ENCODE measurements around the gene TAS2R1.

TAS2R1 gene

DNA sequence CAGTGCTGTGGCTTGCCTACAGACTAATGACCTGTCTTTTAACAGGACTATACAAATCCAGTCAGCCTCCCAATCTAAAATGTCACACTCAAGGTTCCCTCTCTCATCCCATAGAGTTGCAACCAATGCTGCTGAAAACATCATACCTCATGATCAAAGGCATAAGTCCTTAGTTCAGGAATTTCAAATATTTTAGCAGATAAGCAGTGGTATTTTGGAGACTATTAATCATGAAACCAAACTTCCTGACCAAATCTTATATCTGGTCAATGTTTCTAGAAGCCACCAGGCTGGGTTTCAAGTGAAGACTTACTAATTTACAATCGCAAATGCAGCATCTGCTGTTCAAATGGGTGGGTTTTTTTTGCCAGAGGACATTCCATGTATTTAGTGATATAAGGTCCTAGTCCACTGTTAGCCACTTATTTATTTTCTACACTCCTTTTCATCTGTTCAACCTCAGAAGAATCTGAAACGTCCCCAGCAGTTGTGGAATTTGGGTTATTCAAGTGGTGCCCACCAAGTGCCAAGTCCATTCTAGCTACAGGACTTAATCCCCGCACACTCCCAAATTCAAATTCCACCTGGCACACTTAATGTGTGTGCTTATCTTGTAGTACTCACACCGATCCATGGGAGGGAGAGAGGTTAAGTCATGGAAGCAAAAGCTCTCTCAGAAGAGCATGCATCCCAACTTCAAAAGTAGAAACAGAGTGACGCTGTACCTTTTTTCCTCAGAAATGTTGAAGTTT, 5.8 kb downstream of the TAS2R1 start:
- TF ChIP-seq TEAD4 (IDR thresholded peaks at IDR 0.05): no peak
- TF ChIP-seq YY1 (IDR thresholded peaks at IDR 0.05; ENCODE audit: low read depth): no peak
- no peak for TF ChIP-seq MAX (IDR thresholded peaks at IDR 0.05)
- TF ChIP-seq TCF12 (IDR thresholded peaks at IDR 0.05; ENCODE audit: low read depth): no peak
- TF ChIP-seq EGR1 (IDR thresholded peaks at IDR 0.05): no peak
- no peak for TF ChIP-seq TAF1 (IDR thresholded peaks at IDR 0.05; ENCODE audit: low read depth)
- TF ChIP-seq REST (IDR thresholded peaks at IDR 0.05; ENCODE audit: low read depth): no peak
- no peak for TF ChIP-seq CEBPB (IDR thresholded peaks at IDR 0.05)
- TF ChIP-seq, protein P1, sequence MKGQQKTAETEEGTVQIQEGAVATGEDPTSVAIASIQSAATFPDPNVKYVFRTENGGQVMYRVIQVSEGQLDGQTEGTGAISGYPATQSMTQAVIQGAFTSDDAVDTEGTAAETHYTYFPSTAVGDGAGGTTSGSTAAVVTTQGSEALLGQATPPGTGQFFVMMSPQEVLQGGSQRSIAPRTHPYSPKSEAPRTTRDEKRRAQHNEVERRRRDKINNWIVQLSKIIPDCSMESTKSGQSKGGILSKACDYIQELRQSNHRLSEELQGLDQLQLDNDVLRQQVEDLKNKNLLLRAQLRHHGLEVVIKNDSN (IDR thresholded peaks at IDR 0.05): no peak
- TF ChIP-seq EP300 (IDR thresholded peaks at IDR 0.05; ENCODE audit: borderline replicate concordance): no peak
- no peak for TF ChIP-seq CREB1 (IDR thresholded peaks at IDR 0.05; ENCODE audit: low read depth)
- no peak for TF ChIP-seq ZBTB7A (IDR thresholded peaks at IDR 0.05; ENCODE audit: low read depth)
- no peak for TF ChIP-seq RAD21 (IDR thresholded peaks at IDR 0.05; ENCODE audit: low read depth)
- no peak for TF ChIP-seq FOXM1 (IDR thresholded peaks at IDR 0.05; ENCODE audit: borderline replicate concordance, low read depth)
- no peak for TF ChIP-seq NFIC (IDR thresholded peaks at IDR 0.05)

GRCh38 chr5:9623661-9624060, 6.5 kb downstream of the TAS2R1 start:
- no peak for TF ChIP-seq RAD21 (IDR thresholded peaks at IDR 0.05; ENCODE audit: low read depth)
- no peak for TF ChIP-seq TAF1 (IDR thresholded peaks at IDR 0.05; ENCODE audit: low read depth)
- no peak for TF ChIP-seq TCF12 (IDR thresholded peaks at IDR 0.05; ENCODE audit: low read depth)

DNA sequence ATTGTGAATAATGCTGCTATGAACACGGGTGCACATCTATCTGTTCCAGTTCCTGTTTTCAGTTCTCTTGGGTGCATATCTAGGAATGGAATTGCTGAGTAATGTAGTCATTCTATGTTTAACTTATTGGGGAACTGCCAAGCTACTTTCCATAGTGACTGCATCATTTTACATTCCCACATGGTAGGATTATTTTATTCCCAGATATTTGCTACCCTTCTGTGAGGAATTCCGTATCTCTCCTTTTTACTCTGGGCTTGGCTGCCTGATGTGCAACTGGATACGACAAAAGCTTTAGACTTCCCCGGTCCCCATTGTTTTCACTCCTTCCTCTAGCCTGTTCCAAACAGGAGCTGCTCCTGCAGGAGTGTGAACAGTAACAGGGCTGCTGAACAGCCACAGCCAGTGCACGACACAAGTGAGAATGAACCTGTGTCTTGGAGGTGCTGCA, 7.2 kb downstream of the TAS2R1 start:
- TF ChIP-seq, protein P1 (IDR thresholded peaks at IDR 0.05): no peak
- TF ChIP-seq CEBPB (IDR thresholded peaks at IDR 0.05) (no peak), FOXM1 (IDR thresholded peaks at IDR 0.05; ENCODE audit: borderline replicate concordance, low read depth) (no peak), YY1 (IDR thresholded peaks at IDR 0.05; ENCODE audit: low read depth) (no peak), NFIC (IDR thresholded peaks at IDR 0.05) (no peak), REST (IDR thresholded peaks at IDR 0.05; ENCODE audit: low read depth) (no peak), CREB1 (IDR thresholded peaks at IDR 0.05; ENCODE audit: low read depth) (no peak), ZBTB7A (IDR thresholded peaks at IDR 0.05; ENCODE audit: low read depth) (no peak), RAD21 (IDR thresholded peaks at IDR 0.05; ENCODE audit: low read depth) (no peak), TEAD4 (IDR thresholded peaks at IDR 0.05) (no peak), TCF12 (IDR thresholded peaks at IDR 0.05; ENCODE audit: low read depth) (no peak), TAF1 (IDR thresholded peaks at IDR 0.05; ENCODE audit: low read depth) (no peak), EP300 (IDR thresholded peaks at IDR 0.05; ENCODE audit: borderline replicate concordance) (no peak), MAX (IDR thresholded peaks at IDR 0.05) (no peak), EGR1 (IDR thresholded peaks at IDR 0.05) (no peak)

DNA sequence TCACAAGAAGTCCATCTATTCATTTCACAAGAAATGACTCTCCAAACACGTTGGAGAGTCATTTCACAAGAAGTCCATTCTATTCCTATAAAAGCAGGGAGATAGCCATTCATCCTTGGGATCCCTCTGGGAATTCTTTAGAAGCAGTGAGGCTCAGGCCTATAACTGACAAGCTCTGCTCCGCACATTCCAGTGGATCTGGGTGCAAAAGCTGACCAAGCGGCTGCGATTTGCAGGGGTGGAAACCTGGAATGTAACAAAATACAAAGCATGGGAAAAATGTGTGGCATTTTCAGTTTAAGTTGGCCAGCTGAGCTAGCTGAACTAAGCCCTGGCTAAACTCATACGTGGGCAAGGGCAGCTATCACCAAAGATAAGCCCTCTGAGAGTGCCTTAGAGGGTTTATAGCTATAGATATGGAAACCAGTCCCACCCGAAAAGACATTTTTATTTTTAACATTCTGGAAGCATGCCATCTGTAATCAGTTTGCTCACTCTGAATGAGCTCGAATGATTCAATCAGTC, 8.7 kb downstream of the TAS2R1 start:
- TF ChIP-seq ZBTB7A (IDR thresholded peaks at IDR 0.05; ENCODE audit: low read depth) (no peak), RAD21 (IDR thresholded peaks at IDR 0.05; ENCODE audit: low read depth) (no peak), TAF1 (IDR thresholded peaks at IDR 0.05; ENCODE audit: low read depth) (no peak), EGR1 (IDR thresholded peaks at IDR 0.05) (no peak), YY1 (IDR thresholded peaks at IDR 0.05; ENCODE audit: low read depth) (no peak), FOXM1 (IDR thresholded peaks at IDR 0.05; ENCODE audit: borderline replicate concordance, low read depth) (no peak), EP300 (IDR thresholded peaks at IDR 0.05; ENCODE audit: borderline replicate concordance) (no peak), NFIC (IDR thresholded peaks at IDR 0.05) (no peak), TCF12 (IDR thresholded peaks at IDR 0.05; ENCODE audit: low read depth) (no peak), REST (IDR thresholded peaks at IDR 0.05; ENCODE audit: low read depth) (no peak), CEBPB (IDR thresholded peaks at IDR 0.05) (no peak), MAX (IDR thresholded peaks at IDR 0.05) (no peak), CREB1 (IDR thresholded peaks at IDR 0.05; ENCODE audit: low read depth) (no peak), TEAD4 (IDR thresholded peaks at IDR 0.05) (no peak)
- TF ChIP-seq, protein P1 (IDR thresholded peaks at IDR 0.05): no peak
